ENCODE measurements around the gene CDH4.

DNA sequence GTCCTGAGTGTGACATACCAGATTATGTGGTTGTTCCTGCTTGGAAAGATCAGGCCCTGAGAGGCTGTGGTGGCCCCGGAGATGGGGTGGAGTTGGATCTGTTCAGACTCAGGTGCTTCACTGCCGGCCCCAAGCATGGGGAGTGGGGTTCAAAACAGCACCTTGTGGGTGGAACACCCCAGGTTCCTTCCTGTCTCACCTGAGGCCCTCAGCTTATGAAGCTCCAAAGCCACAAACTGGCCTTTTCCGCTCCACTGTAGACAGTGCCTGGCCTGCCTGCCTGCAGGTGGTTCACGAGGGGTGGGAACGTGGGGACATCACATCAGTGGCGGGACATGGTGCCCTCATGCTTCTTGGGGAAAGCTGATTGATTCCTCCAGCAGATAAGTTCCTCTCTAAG, 667.2 kb downstream of the CDH4 start:
- TF ChIP-seq, protein P1, sequence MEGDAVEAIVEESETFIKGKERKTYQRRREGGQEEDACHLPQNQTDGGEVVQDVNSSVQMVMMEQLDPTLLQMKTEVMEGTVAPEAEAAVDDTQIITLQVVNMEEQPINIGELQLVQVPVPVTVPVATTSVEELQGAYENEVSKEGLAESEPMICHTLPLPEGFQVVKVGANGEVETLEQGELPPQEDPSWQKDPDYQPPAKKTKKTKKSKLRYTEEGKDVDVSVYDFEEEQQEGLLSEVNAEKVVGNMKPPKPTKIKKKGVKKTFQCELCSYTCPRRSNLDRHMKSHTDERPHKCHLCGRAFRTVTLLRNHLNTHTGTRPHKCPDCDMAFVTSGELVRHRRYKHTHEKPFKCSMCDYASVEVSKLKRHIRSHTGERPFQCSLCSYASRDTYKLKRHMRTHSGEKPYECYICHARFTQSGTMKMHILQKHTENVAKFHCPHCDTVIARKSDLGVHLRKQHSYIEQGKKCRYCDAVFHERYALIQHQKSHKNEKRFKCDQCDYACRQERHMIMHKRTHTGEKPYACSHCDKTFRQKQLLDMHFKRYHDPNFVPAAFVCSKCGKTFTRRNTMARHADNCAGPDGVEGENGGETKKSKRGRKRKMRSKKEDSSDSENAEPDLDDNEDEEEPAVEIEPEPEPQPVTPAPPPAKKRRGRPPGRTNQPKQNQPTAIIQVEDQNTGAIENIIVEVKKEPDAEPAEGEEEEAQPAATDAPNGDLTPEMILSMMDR (IDR thresholded peaks at IDR 0.05), result no peak
- TF ChIP-seq EZH2 (IDR thresholded peaks at IDR 0.05; ENCODE audit: borderline replicate concordance, insufficient read depth, low read depth, low read length, poor library complexity, severe bottlenecking), result no peak

Data from B cell (primary cell).